ENCODE measurements around the gene ALK. TPM values are rescaled to one million over a fixed set of nuclear protein-coding genes. Genes with fewer than 3 reads are reported as not detected.

The ALK gene
- total and polyA plus RNA-seq, 2 experiments from 2014 or later, result 0.35 TPM; not detected in 1

DNA sequence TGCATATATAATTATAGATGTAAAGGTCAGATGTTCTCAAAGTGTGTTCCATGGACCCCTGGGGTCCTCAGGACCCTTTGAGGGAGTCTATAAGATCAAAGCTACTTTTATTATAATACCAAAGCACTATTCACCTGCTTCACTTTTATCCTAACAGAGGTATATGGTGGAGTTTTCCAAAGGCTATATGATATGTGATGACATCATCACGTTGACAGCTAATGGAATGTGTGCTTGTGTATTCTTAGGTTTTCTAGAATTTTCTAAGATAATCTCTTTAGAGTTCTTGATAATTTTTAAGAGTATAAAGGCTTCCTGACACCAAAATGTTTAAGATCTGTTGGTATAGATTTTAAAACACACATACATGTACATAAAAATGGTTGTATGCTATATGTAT is 10.4 kb upstream of the ALK start:
- Histone ChIP-seq H3K36me3 (ENCODE audit: insufficient read depth) (no peaks in the 10 kb centered on the region), H3K27me3 (ENCODE audit: insufficient read depth) (no peaks in the 10 kb centered on the region), H3K9me2 (ENCODE audit: insufficient read depth) (no peaks in the 10 kb centered on the region), H2AFZ (no peak overlapping the region), H3K4me2 (no peak overlapping the region), H3F3A (replicated peaks; ENCODE audit: low read depth) (no peaks in the 10 kb centered on the region), H3K4me1 (ENCODE audit: insufficient read depth) (no peaks in the 10 kb centered on the region), H4K20me1 (replicated peaks; ENCODE audit: insufficient read depth) (no peaks in the 10 kb centered on the region), H3K79me2 (replicated peaks; ENCODE audit: insufficient read depth) (no peaks in the 10 kb centered on the region), H3K27ac (ENCODE audit: low read depth) (no peak overlapping the region), H3K4me3 (no peak overlapping the region)
- Mint-ChIP-seq H3K27ac (no peak overlapping the region), H3K4me1 (no peaks in the 10 kb centered on the region), H3K4me3 (no peak overlapping the region), H3K27me3 (ENCODE audit: insufficient read depth, low read depth, poor library complexity) (peaks cover 4% of the 10 kb centered on the region), H3K36me3 (ENCODE audit: low read depth) (no peaks in the 10 kb centered on the region), H3K9me3 (no peaks in the 10 kb centered on the region)
- ATAC-seq, result no peak
- TF ChIP-seq CREB1 (CRISPR knock-in tag; IDR thresholded peaks at IDR 0.05; ENCODE audit: low read depth) (no peak), JUNB (IDR thresholded peaks at IDR 0.05; ENCODE audit: unreplicated experiment) (no peak)
- TF ChIP-seq, protein P1, sequence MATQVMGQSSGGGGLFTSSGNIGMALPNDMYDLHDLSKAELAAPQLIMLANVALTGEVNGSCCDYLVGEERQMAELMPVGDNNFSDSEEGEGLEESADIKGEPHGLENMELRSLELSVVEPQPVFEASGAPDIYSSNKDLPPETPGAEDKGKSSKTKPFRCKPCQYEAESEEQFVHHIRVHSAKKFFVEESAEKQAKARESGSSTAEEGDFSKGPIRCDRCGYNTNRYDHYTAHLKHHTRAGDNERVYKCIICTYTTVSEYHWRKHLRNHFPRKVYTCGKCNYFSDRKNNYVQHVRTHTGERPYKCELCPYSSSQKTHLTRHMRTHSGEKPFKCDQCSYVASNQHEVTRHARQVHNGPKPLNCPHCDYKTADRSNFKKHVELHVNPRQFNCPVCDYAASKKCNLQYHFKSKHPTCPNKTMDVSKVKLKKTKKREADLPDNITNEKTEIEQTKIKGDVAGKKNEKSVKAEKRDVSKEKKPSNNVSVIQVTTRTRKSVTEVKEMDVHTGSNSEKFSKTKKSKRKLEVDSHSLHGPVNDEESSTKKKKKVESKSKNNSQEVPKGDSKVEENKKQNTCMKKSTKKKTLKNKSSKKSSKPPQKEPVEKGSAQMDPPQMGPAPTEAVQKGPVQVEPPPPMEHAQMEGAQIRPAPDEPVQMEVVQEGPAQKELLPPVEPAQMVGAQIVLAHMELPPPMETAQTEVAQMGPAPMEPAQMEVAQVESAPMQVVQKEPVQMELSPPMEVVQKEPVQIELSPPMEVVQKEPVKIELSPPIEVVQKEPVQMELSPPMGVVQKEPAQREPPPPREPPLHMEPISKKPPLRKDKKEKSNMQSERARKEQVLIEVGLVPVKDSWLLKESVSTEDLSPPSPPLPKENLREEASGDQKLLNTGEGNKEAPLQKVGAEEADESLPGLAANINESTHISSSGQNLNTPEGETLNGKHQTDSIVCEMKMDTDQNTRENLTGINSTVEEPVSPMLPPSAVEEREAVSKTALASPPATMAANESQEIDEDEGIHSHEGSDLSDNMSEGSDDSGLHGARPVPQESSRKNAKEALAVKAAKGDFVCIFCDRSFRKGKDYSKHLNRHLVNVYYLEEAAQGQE (IDR thresholded peaks at IDR 0.05; ENCODE audit: unreplicated experiment), result no peak
- DNase-seq (ENCODE audit: low spot score), result no peak

DNA sequence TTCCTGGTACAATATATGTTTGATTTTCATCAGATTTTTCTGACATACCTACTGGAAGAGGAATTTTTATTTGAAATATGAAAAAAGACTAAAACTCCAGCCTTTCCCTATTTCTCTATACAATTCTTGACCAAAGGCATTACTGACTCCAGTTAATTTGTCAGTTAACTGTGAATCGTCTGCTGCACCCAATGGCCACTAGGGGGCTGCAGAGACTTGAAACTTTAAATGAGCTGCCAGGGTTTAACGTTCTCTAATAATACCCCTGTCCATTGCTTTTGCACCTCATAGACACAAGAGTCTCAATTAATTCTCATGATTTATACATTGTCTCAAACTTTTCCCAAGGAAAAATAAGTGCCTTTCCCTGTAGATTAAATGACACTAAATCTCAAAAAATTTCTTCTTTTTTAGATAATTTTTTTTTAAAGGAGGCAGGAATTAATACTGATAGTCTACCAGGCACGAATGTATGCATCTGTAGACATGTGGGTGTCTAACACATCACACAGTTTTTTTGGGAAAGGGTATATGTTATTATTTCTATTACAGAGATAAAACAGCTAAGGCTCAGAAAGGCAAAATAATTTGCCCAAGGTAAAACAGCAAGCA is 1.8 kb upstream of the ALK start:
- Mint-ChIP-seq H3K36me3 (ENCODE audit: low read depth) (no peaks in the 10 kb centered on the region; the same call in 2 of the 3 replicates), H3K27ac (no peak overlapping the region), H3K4me1 (peaks cover 4% of the 10 kb centered on the region; the same call in 2 of the 3 replicates), H3K4me3 (no peak overlapping the region), H3K9me3 (no peaks in the 10 kb centered on the region), H3K27me3 (ENCODE audit: insufficient read depth, low read depth, poor library complexity) (peaks cover 37% of the 10 kb centered on the region)
- Histone ChIP-seq H4K20me1 (replicated peaks; ENCODE audit: insufficient read depth) (peaks cover 3% of the 10 kb centered on the region; the same call in 1 of the 2 replicates), H3K4me1 (ENCODE audit: insufficient read depth) (peaks cover 7% of the 10 kb centered on the region; the same call in 1 of the 2 replicates), H3K4me3 (no peak overlapping the region), H3K36me3 (ENCODE audit: insufficient read depth) (no peaks in the 10 kb centered on the region), H3K4me2 (no peak overlapping the region), H3K9me2 (ENCODE audit: insufficient read depth) (no peaks in the 10 kb centered on the region), H3K79me2 (replicated peaks; ENCODE audit: insufficient read depth) (no peaks in the 10 kb centered on the region), H3K27me3 (ENCODE audit: insufficient read depth) (peaks cover 34% of the 10 kb centered on the region), H3F3A (replicated peaks; ENCODE audit: low read depth) (no peaks in the 10 kb centered on the region), H2AFZ (no peak overlapping the region), H3K27ac (ENCODE audit: low read depth) (no peak overlapping the region)
- TF ChIP-seq, protein P2, sequence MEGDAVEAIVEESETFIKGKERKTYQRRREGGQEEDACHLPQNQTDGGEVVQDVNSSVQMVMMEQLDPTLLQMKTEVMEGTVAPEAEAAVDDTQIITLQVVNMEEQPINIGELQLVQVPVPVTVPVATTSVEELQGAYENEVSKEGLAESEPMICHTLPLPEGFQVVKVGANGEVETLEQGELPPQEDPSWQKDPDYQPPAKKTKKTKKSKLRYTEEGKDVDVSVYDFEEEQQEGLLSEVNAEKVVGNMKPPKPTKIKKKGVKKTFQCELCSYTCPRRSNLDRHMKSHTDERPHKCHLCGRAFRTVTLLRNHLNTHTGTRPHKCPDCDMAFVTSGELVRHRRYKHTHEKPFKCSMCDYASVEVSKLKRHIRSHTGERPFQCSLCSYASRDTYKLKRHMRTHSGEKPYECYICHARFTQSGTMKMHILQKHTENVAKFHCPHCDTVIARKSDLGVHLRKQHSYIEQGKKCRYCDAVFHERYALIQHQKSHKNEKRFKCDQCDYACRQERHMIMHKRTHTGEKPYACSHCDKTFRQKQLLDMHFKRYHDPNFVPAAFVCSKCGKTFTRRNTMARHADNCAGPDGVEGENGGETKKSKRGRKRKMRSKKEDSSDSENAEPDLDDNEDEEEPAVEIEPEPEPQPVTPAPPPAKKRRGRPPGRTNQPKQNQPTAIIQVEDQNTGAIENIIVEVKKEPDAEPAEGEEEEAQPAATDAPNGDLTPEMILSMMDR (conservative IDR thresholded peaks at IDR 0.05; ENCODE audit: low read depth in 2 of 2), result peak; percentile 89 to 96
- TF ChIP-seq, protein P3, sequence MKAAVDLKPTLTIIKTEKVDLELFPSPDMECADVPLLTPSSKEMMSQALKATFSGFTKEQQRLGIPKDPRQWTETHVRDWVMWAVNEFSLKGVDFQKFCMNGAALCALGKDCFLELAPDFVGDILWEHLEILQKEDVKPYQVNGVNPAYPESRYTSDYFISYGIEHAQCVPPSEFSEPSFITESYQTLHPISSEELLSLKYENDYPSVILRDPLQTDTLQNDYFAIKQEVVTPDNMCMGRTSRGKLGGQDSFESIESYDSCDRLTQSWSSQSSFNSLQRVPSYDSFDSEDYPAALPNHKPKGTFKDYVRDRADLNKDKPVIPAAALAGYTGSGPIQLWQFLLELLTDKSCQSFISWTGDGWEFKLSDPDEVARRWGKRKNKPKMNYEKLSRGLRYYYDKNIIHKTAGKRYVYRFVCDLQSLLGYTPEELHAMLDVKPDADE (IDR thresholded peaks at IDR 0.05), result no peak
- no peak for ATAC-seq
- peak; percentile 87 for DNase-seq (ENCODE audit: low spot score)
